CD4-positive, alpha-beta T cell treated with Interleukin-2 at 100 ng/mL for 4 hours (primary cell): Measurements from ENCODE around the gene ADGRD1.

Source experiments
- DNase-seq: peaks from one replicate; pipeline ENCODE4 v3.0.0-alpha.2; 2020; ENCODE audit warnings: low spot score

The ADGRD1 gene

DNA sequence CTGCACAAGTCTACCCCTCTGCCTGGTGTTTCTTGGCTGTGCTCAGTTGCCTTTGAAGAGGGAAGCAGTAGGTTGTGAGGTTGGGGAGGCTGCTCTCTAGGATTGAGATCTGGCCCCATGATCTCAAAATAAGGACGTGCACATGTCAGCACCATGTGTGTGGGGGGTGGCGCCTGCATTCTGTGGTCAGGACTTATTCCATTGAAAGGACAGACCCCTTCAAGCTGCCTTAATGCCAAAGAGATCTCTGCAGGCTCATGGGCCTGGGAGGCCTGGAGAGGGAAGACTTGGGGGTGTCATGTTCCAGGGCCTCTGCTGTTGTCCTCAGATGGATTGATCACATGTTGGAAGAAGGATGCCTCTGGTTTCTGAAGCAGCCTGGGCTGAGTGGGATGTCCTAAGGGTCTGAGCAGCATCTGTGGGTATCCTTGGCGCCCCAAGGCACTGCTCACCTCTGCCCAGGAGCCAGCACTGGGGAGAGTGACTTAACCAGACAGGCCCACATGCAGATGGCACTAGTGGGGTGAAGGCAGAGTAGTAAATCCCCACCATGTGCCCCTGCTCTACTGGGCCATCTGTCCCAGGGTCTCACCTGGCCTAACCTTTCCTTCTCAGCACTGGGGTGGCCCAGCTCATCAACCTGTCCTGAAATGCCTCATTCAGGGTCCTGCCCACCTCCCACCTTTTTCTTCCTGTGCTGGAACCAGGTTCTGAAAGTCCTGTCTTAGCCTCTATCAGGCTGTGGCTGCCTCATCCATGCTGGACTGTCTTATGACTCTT lies 118.9 kb downstream of the ADGRD1 start:
- no peak for DNase-seq

DNA sequence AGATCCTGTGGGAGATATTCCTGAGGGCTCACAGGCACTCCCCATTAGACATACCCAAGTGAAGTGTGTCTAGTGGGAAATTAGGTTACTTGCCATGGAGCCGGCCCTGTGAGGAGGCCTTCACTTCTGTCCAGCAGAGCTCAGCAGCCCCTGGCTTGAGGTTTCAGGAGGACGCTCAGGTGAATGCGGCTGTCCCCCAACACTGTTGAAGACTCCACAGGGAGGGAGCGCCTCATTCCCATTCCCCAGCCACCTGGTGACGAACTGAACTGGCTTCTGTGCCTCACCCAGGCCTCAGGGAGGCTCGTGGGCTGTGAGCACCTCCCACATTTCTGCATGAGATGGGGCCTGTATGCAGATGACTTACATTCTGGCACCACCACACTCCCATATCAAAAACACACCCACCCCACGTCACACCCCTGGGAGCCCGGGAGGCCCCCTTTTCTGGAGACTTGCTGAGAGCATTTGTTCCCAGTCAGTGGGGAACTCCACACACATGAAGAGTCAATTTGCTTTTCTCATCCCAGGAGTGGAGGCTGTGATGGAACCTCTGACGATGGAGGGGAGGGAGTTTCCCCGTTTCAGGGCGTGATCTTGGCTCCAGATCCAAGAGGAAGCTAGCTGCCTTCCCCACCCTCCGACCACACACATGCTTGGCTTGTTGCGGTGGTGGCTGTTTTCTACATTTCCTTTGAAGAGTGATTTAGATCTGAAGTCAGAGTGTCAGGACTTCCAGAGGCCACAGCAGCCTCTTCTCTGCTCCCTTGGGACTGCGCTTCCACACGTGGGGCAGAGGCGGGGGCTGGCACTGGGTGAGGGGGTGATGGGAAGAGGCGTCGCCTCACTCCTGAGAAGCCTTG lies 120.7 kb downstream of the ADGRD1 start:
- no peak for DNase-seq

DNA sequence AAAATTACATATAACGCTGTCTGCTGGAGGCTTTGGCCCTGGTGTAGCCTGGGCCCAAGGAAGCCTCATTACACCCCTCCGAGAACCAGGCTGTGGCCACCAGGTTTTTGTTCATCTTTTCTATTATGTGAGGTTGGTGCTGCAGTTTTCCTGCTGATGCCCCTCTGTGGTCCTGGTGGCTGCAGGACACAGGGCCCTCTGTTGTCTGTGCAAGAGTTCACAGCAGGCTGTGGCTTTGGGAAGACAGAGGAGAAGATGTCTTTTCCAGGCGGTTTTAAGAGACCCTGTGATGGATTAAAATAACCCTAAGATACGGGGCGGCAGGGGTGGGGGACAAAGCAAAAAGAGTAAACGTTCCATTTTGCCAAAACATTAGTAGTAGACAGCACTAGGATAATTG lies 121.5 kb downstream of the ADGRD1 start:
- DNase-seq, result no peak

DNA sequence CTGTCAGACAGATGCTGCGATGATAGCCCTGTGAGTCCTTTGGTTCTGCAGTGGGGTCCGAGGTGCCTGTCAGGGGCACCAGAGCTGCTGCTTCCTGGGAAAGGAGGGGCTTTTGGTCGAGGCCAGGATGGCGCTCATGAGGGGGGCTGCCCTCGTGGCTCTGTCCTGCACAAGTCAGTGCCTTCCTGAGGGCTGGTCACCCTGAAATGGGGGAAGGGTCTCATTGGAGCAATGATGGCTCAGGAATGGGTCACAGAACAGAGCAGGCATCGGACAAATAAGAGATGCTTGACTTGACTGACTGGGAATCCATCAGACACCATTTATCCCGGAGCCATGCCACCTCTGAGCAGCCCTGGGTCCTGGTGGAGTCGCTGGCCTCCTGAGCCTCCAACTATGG lies 121.9 kb downstream of the ADGRD1 start:
- no peak for DNase-seq

DNA sequence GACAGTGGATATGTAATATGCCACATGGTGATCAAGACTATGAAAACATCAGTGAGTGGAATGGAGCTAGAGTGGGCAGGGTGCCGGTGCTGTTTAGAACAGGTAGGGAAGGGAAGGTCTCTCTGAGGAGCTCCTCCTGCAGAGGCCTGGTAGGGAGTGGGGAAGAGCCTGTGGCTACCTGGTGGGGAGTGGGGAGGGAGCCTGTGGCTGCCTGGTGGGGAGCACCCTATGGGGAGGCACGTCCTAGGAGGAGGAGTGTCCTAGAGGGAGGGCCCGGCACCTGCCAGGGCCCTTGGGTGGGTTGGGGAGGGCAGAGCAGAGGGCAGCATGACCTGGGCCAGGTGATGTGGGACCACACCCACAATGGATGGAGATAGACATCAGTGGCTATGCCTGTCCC lies 122.6 kb downstream of the ADGRD1 start:
- DNase-seq, result no peak

DNA sequence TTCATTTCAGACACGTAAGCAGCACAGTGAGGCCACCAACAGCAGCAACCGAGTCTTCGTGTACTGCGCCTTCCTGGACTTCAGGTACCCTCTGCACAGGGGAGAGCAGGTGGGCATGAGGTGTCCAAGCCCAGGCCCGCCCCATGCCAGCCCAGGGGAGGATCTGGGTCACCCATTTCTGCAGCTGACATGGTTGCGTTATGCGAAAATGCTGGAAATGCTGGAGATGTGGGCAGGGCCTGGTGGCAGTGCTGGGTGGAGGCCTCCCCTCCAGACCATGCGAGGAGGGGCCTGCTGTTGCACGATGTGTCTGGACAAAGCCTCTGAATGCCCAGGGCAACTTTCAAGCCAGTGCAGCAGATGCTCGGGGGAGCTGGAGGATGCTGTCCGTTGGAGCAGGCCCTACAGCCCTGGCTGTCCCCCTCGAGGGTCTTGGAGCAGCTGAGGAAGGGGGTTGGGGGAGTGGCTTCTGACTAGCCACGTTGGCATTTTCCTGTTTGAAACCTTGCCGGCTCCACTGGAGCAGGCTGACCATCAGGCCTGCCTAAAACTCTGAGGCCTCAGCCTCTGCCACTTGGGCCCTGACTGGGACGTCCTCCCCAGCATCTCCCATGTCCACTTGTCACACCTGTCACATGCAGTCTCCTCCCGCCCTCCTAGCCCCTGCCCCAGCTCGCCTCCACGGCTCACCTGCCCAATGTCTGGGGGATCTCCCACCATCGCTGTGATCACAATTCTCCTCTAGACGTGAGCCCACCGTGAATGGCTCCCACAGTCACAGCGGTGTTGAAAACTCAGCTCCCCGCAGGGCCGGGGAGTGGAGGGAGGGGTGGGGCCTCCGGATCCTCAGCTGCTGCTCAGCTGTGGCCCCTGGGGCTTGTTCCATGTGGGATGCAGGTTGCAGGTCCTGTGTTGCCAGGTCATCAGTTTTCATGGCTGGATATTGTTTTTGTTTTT lies 123.4 kb downstream of the ADGRD1 start:
- DNase-seq, result no peak

DNA sequence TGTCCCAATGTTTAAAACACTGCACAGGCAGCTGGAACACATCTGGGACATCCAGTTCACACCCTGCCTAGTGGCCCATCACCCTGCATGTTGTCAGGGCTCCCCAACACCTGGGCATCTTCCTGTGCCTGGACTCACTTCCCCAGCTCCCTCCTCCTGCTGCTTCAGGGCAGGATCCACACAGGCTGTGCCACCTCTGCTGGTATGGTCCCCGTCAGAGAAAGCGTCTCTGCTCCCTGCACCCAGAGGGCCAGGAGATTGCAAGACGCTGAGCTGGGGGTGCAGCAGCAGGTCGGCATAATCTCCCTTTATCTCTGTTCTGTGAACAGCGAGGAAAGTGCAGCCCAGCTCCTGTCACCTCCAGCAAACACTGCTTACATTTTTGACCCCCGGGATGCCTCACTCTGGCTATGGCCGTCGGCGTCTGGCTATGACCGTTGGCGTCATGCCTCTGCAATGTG lies 124.3 kb downstream of the ADGRD1 start:
- no peak for DNase-seq

DNA sequence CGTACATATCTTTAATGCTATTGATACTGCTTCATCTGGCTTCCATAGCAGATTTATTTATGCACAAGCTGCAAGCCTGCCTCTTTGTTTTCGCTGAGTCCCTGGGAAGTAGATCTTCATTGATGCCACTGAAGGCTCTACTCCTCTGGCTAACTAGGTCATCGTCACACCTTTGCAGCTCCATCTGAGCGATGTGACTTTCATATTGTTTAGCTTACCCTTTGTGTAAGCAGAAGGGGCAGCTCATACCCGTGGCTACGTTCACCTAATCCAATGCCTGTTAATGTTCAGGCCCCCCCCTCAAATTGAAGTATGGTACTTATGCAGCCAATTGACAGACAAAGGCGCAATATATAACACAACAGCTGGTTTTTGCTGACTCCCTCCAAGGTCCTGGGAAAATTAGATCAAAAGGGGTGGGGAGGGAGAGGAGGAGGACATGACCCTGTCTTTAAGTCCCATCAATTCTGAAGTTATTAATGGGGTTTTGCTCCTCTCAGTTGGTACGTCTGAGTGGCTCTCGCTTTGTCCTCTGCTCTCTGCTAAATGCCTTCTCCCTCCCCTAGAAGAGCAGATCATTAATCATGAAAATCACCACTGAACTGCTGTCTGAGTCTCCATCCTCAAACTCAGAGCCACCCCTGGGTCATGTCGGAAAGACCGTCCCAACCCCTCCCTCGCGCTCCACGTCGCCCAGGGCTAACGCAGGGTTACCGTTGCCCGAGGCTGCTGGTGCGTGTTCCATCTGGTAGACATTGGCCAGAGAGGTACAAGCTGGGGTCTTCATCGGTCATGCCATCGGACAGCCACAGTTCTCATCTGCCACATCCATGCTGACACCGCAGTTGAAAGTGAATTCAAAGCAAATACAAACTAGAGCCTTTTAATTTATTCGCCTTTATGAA lies 128.8 kb downstream of the ADGRD1 start:
- DNase-seq, result no peak

DNA sequence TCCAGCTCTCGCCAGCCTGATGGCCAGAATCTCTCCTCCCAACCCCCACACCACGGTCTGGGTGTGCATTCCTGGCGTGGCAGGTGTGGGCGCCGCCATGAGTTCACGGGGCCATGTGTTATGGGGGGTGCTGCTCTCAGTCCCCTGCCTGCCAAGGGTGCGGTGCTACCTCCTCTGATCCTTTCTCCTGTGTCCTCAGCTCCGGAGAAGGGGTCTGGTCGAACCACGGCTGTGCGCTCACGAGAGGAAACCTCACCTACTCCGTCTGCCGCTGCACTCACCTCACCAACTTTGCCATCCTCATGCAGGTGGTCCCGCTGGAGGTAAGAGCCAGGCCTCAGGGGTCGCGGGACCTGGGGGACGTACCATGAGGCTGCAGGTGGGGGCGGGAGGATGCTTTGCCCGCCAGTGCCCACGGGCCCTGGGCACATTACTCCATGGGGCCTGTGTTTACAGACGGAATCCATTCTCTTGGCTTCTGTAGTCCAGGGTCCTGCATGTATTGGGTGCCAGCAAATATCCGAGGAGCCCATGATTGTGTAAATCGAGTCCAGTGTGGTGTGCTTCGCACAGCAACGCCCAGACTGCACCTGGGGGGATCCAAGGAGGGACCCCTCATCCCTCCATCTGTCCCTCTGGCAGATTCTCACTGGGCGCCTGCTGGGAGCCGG lies 130.8 kb downstream of the ADGRD1 start:
- no peak for DNase-seq

DNA sequence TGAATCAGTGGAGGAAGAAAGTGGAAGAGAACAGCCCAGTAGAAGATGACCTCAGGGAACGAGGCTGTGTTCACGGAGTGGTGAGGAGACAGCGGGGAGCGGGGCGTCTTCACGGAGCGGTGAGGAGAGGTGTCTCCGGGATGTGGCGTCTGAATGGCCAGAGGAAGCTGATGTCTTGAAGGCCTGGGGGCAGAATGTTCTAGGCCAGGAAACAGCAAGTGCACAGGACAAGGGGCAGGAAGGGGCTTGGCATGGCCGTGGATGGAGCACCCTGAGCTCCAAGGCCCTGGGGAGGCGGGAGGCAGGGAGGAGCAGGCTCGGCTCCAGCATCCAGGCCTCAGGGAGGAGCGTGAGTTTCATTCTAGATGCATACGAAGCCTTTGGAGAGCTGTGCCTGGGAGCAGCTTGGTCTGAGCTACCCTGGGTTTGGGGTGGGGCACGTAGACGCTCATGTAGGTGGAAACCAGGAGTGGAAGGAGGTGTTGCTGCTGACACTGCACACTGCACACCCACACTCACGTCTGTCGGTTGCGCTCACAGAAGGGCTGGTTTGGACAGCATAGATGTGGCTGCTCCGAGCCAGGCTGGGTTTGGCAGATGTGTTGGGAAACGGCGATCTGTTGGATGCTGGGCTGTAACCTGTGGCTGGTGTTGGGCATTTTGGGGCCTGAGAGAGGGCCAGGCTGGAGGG lies 131.6 kb downstream of the ADGRD1 start:
- DNase-seq, result no peak

DNA sequence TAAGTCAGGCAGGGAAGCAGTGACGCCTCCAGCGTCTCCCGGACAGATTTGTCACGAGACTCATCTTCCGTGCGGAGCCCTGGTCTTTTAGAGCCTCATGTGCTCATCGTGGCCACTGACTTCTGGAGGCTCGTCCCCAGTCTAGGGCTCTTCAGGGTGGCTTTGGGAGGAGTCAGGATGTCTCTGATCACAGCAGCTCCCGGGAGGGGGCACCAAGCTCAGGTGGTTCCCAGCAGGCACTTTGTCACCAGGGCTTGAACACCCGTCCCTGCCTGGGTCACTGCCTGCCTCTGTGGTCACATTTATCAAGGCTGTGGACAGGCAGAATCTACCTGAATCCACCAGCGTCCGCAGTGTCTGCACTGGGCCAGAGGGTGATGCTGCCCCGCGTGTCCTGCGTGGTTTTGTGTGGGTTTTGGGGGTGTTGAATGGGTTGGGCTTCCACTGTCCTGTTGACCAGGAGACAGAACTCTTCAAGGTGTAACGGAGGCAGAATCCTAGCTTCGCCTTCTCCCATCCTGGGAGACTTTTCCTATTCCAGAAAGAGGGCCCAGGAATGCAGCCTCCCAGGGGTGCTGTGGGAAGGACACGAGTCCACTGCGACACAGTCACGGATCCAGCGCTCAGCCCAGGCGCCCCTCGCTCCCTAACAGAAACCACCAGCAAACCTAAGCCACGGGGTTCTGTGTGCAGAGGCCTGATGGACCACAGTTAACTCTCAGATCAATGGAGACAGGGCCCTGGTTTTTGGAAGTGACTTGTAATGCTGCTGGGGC lies 132.3 kb downstream of the ADGRD1 start:
- DNase-seq, result no peak

DNA sequence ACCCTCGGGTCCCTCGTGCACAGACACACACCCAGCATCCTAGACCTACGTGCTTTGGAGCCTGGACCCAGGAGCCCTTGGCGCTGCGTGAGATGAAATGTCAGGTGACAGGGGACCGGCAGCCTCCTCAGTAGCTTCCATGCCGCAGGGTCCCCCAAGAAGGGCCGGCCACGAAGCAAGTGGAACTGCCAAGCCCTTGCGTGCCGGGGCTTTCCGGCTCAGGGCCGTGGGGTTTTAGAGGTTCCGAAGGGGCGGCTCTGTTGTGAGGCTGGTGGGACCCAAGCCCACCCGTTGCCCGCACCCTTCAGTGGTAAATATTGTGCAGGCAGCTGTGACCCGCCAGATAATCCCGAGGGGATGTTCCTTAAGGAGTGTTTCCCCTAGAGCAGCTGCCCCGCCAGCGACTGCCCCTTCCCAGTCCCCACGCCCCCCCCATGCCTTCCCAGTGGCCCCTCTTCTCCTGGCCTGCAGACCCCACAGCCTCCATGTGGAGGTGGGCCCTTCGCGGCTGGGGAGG lies 133.7 kb downstream of the ADGRD1 start:
- DNase-seq, result no peak

DNA sequence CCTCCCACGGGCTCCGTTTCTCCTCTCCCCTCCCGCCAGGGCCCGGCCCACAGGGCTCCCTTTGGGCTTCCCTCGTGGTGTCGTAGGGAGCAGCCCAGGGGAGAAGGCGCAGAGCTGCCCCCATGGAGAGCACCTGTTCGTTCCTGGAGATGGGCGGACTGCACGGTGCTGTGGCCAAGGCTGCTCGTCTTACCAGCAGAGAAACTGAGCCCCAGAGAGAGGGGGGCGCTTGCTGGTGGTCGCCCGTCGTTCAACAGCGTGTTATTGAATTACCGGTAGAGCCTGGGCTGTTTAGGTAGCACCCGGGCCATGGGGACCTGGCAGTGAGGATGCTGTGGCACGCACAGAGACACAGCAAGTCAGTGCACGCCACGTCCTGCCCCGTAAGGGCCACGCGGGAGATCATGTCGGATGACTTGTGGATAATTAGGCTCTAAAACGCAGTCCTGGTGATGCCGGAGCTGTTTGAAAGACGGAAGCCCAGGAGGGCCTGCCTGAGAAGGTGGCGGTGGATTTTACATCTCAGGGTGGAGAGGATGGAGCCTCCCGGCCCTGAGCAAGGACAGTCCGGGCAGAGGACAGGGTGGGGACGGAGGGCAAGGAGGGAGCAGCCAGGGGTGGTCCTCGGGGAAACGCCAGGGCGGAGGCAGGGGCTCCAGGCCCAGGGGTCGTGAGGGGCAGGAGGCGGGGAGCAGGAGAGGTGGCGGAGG lies 134.4 kb downstream of the ADGRD1 start:
- DNase-seq, result no peak

DNA sequence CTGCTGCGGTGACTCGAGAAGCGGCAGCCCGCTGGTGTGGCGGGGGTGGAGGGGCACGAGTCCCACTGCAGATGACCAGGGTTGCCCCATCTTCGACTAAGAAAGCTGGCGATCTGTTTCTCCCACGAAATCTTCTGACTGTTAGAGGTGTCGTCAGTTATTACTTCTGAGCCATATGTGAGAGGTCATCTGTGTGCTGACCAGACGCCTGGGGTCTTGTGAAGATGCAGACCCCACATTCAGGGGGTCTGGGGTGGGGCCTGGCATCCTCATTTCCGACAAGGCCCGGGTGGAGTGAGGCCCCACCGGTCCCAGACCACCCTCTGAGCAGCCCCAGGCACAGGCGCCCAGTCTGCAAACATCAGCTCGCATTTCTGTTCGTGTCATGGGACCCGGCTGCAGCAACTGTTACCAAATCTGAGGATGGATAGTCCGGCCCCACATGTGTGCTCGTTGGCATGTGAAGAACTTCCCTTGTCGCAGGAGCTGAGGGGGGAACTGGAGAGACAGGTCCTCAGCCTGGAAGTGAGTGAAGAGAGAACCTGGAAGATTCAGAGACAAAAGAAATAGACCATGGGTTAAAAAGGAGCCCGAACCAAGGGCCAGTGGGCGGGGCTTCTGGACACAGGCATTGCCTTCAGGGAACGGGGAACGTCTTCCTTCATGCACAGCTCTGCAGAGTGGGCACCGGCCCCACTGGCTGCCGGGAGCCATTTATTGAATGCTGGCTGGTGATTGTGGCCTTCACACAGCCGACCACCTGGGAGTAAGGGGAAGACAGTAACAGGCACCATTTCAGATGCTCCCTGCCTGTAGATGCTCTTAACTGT lies 135.2 kb downstream of the ADGRD1 start:
- DNase-seq, result no peak

DNA sequence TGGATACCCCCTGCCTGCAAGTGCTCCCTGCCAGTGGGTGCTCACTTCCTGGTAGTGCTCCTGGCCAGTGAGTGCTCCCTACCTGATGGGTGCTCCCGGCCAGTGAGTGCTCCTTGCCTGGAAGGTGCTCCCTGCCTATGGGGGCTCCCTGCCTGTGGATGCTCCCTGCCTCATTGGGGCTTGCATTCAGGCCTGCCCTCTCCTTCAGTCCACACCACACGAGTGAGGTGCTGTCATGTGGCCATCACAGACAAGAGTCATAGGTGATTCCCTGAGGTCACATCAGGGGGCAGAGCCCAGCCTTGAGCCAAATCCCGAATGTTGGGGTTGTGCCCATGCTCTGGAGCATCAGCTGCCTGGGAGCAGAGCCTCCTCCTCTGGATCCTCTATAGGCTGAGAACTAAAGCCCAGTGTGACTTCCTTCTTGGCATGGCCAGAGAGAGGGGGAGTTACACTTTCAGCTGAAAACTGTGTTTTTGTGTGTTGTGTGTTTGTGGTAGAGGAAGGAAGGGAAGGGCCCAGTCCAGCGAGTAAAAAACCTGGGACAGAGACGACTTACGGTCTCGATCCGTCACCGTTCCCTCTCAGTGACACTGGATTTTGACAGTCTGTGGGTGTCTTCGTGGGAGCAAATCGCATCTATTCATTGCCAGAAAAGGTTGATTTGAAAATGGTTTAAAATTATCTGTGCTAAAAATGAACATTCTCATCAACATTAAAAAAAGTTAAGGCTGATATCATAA lies 136.0 kb downstream of the ADGRD1 start:
- DNase-seq, result no peak
